Thyroid gland (tissue), 4 donors: Measurements from ENCODE around the gene WNT5A. TPM values are rescaled to one million over a fixed set of nuclear protein-coding genes. Genes with fewer than 3 reads are reported as not detected.

ENCODE experiments used
- DNase-seq, 2 donors: peaks; one replicate each; pipeline ENCODE4 v3.0.0-alpha.2; 2019
- H3K27ac ChIP-seq, 3 donors: fragments of 200-600 bp; sonication (generic); 1 replicate in 2 of 3; 2 replicates in 1 of 3; pipeline ENCODE4 v1.5.1; 2016 to 2019; ENCODE audit warnings: mild to moderate bottlenecking in 1 of 3, moderate library complexity in 1 of 3
- H3K27me3 ChIP-seq: fragments of 200-600 bp; sonication (generic); one replicate; pipeline ENCODE4 v1.5.1; 2019
- H3K36me3 ChIP-seq, 2 donors: fragments of 200-600 bp; sonication (generic); one replicate each; pipeline ENCODE4 v1.5.1; 2016 to 2019
- H3K4me1 ChIP-seq, 2 donors: fragments of 200-600 bp; sonication (generic); one replicate each; pipeline ENCODE4 v1.5.1; 2017 to 2019
- H3K4me3 ChIP-seq, 3 donors: fragments of 200-600 bp; sonication (generic); replicated peaks in 1 of 3; 1 replicate in 2 of 3; 2 replicates in 1 of 3; pipeline ENCODE4 v1.5.1; 2016; ENCODE audit warnings: mild to moderate bottlenecking in 1 of 3
- H3K9me3 ChIP-seq: fragments of 200-600 bp; sonication (generic); one replicate; pipeline ENCODE4 v1.5.1; 2017
- CTCF ChIP-seq, 6 experiments: fragments of 200-600 bp in 3 of 6; fragments of 450-650 bp in 3 of 6; sonication (generic) in 3 of 6; IDR thresholded peaks; one replicate each; pipeline ENCODE4 v1.5.1; 2016 to 2019; ENCODE audit warnings: antibody characterized with exemption in 6 of 6, mild to moderate bottlenecking in 2 of 6, inconsistent platforms in 1 of 6, moderate library complexity in 1 of 6
- POLR2A ChIP-seq, 2 donors: fragments of 450-650 bp; IDR thresholded peaks; one replicate each; pipeline ENCODE4 v1.6.1; 2017; ENCODE audit warnings: antibody characterized with exemption in 2 of 2, mild to moderate bottlenecking in 2 of 2, moderate library complexity in 1 of 2
- WGBS, 2 donors: methylation state at CpG; one replicate each; pipeline ENCODE4 v1.1.5; 2017; 5-methylcytosine and 5-hydroxymethylcytosine counted together
- intact Hi-C: fragments of 100-400 bp; cut with DNase I; formaldehyde crosslinking; loops from one replicate; pipeline ENCODE4 v1.15.1; 2023
- total RNA-seq, 4 donors: library from RNA; depleted of rRNA; stranded (reverse); fragments of >200 nt; gene quantifications; one replicate each; pipeline ENCODE4 v1.2.3, GENCODE V29; 2016

WNT5A gene
- total RNA-seq, 4 donors from 2014 or later = 4.2 to 15.6 (median 10.4) TPM

- no peak for DNase-seq
- TF ChIP-seq CTCF (IDR thresholded peaks at IDR 0.05) (no peak), POLR2A (IDR thresholded peaks at IDR 0.05) (no peak)
- peaks cover 3 to 9% of the 10 kb centered on the region in 2 donors for H3K4me1 ChIP-seq
- H3K36me3 ChIP-seq = no peaks in the 10 kb centered on the region
- H3K27me3 ChIP-seq = no peaks in the 10 kb centered on the region
- no peak overlapping the region for H3K4me3 ChIP-seq
- H3K27ac ChIP-seq = no peak overlapping the region
- no peaks in the 10 kb centered on the region for H3K9me3 ChIP-seq
- WGBS, 2 donors = 73 to 84% methylated on average over 3 of the region's 3 CpGs
- intact Hi-C loops = no loop called here
Observed at GRCh38 chr3:55476515-55476914, 10.6 kb downstream of the WNT5A start.

GRCh38 chr3:55474213-55474632 is 12.9 kb downstream of the WNT5A start:
- Histone ChIP-seq H3K4me3 (no peak overlapping the region), H3K9me3 (no peaks in the 10 kb centered on the region), H3K4me1 (no peaks in the 10 kb centered on the region), H3K27me3 (no peaks in the 10 kb centered on the region), H3K27ac (no peak overlapping the region), H3K36me3 (peaks cover 0 to 3% of the 10 kb centered on the region in 2 donors)
- intact Hi-C loops = no loop called here
- WGBS, 2 donors = 84 to 86% methylated on average over 22 to 32 of the region's 44 CpGs
- DNase-seq = no peak
- TF ChIP-seq POLR2A (IDR thresholded peaks at IDR 0.05) (no peak), CTCF (IDR thresholded peaks at IDR 0.05) (no peak)

GRCh38 chr3:55473788-55474187 is 13.3 kb downstream of the WNT5A start:
- WGBS, 2 donors = 91 to 94% methylated on average over 6 of the region's 6 CpGs

GRCh38 chr3:55471522-55472280 is 15.4 kb downstream of the WNT5A start:
- Histone ChIP-seq H3K4me3 (no peak overlapping the region), H3K9me3 (no peaks in the 10 kb centered on the region), H3K27ac (no peak overlapping the region), H3K36me3 (peaks cover 0 to 3% of the 10 kb centered on the region in 2 donors), H3K27me3 (no peaks in the 10 kb centered on the region), H3K4me1 (no peaks in the 10 kb centered on the region)
- TF ChIP-seq POLR2A (IDR thresholded peaks at IDR 0.05) (no peak), CTCF (IDR thresholded peaks at IDR 0.05) (no peak)
- 83 to 89% methylated on average over 7 to 8 of the region's 8 CpGs for WGBS, 2 donors
- intact Hi-C loops = no loop called here
- DNase-seq = no peak

More at GRCh38 chr3:55473788-55474187, 13.3 kb downstream of the WNT5A start:
- Histone ChIP-seq H3K4me1 (no peaks in the 10 kb centered on the region), H3K36me3 (peaks cover 0 to 3% of the 10 kb centered on the region in 2 donors), H3K9me3 (no peaks in the 10 kb centered on the region), H3K4me3 (no peak overlapping the region), H3K27me3 (no peaks in the 10 kb centered on the region), H3K27ac (no peak overlapping the region)
- intact Hi-C loops = no loop called here
- TF ChIP-seq CTCF (IDR thresholded peaks at IDR 0.05) = no peak
- TF ChIP-seq POLR2A (IDR thresholded peaks at IDR 0.05) = no peak
- DNase-seq = no peak

GRCh38 chr3:55471084-55471483 is 16.0 kb downstream of the WNT5A start:
- TF ChIP-seq CTCF (IDR thresholded peaks at IDR 0.05) = no peak
- TF ChIP-seq POLR2A (IDR thresholded peaks at IDR 0.05) = no peak
- H3K27me3 ChIP-seq = no peaks in the 10 kb centered on the region

More at GRCh38 chr3:55471084-55471483, 16.0 kb downstream of the WNT5A start:
- WGBS, 2 donors = 75 to 98% methylated on average over 3 to 4 of the region's 4 CpGs
- H3K36me3 ChIP-seq = peaks cover 0 to 3% of the 10 kb centered on the region in 2 donors
- no peak for DNase-seq
- no peak overlapping the region for H3K4me3 ChIP-seq
- H3K4me1 ChIP-seq = no peaks in the 10 kb centered on the region
- intact Hi-C loops = no loop called here
- no peaks in the 10 kb centered on the region for H3K9me3 ChIP-seq
- no peak overlapping the region for H3K27ac ChIP-seq
